ENCODE results near the gene SAMD15. TPM values are rescaled to one million over a fixed set of nuclear protein-coding genes. Genes with fewer than 3 reads are reported as not detected.

SAMD15 gene
- total and polyA plus RNA-seq, 7 experiments from 2014 or later: 0.27 to 0.46 (median 0.42) TPM; not detected in 4

- ChIA-PET POLR2A (no interaction called here), CTCF (no interaction called here)
- Histone ChIP-seq H3K36me3 (ENCODE audit: control insufficient read depth in 2 of 3, insufficient read depth in 3 of 3, low read length in 3 of 3) (peaks cover 3 to 64% (median 16%) of the 10 kb centered on the region in 3 experiments), H3K9me3 (ENCODE audit: control insufficient read depth in 2 of 3, low read length in 3 of 3) (no peaks in the 10 kb centered on the region), H3K4me3 (ENCODE audit: low read length) (no peak overlapping the region), H3K4me1 (ENCODE audit: control insufficient read depth in 2 of 2, insufficient read depth in 2 of 2, low read length in 2 of 2) (no peaks in the 10 kb centered on the region), H3K27me3 (ENCODE audit: control insufficient read depth in 2 of 2, insufficient read depth in 2 of 2, low read length in 2 of 2) (no peaks in the 10 kb centered on the region), H3K27ac (ENCODE audit: low read depth, low read length) (no peak overlapping the region)
- Mint-ChIP-seq H3K4me1 (no peaks in the 10 kb centered on the region), H3K36me3 (peaks cover 11 to 54% (median 38%) of the 10 kb centered on the region in 5 donors), H3K4me3 (no peak overlapping the region), H3K27me3 (no peaks in the 10 kb centered on the region), H3K27ac (no peak overlapping the region), H3K9me3 (no peaks in the 10 kb centered on the region)
- DNase-seq: no peak
- ATAC-seq: no peak
- intact Hi-C loops (cut with micrococcal nuclease): no loop called here
Observed at GRCh38 chr14:77436042-77436441, 58.9 kb downstream of the SAMD15 start.

GRCh38 chr14:77438596-77438995 lies 61.4 kb downstream of the SAMD15 start:
- no peak for DNase-seq
- ATAC-seq: no peak
- H3K9me3 ChIP-seq (ENCODE audit: control insufficient read depth in 2 of 3, low read length in 3 of 3): no peaks in the 10 kb centered on the region
- H3K4me3 ChIP-seq (ENCODE audit: low read length): no peak overlapping the region
- H3K4me1 ChIP-seq (ENCODE audit: control insufficient read depth in 2 of 2, insufficient read depth in 2 of 2, low read length in 2 of 2): no peaks in the 10 kb centered on the region
- no peaks in the 10 kb centered on the region for H3K27me3 ChIP-seq (ENCODE audit: control insufficient read depth in 2 of 2, insufficient read depth in 2 of 2, low read length in 2 of 2)
- POLR2A ChIA-PET: interaction anchor here (0.6 to 0.7 kb wide), 2 partner anchors 20 to 1452 kb away, joined by 3 read pairs; no protein-coding TSS in a partner anchor
- H3K4me1 Mint-ChIP-seq: no peaks in the 10 kb centered on the region
- peaks cover 8 to 63% (median 49%) of the 10 kb centered on the region in 5 donors for H3K36me3 Mint-ChIP-seq
- peaks cover 11 to 70% (median 22%) of the 10 kb centered on the region in 3 experiments for H3K36me3 ChIP-seq (ENCODE audit: control insufficient read depth in 2 of 3, insufficient read depth in 3 of 3, low read length in 3 of 3)
- no peaks in the 10 kb centered on the region for H3K27me3 Mint-ChIP-seq
- no peak overlapping the region for H3K4me3 Mint-ChIP-seq
- H3K9me3 Mint-ChIP-seq: no peaks in the 10 kb centered on the region
- CTCF ChIA-PET: interaction anchor here (0.6 kb wide), 1 partner anchor 49 kb away, joined by 4 read pairs; no protein-coding TSS in a partner anchor
- no peak overlapping the region for H3K27ac ChIP-seq (ENCODE audit: low read depth, low read length)
- intact Hi-C loops (cut with micrococcal nuclease): no loop called here
- H3K27ac Mint-ChIP-seq: no peak overlapping the region

- Mint-ChIP-seq H3K9me3 (no peaks in the 10 kb centered on the region), H3K4me1 (no peaks in the 10 kb centered on the region), H3K27ac (no peak overlapping the region), H3K27me3 (no peaks in the 10 kb centered on the region), H3K36me3 (peaks cover 8 to 60% (median 45%) of the 10 kb centered on the region in 5 donors), H3K4me3 (no peak overlapping the region)
- ATAC-seq (no peak), DNase-seq (no peak)
- Histone ChIP-seq H3K27me3 (ENCODE audit: control insufficient read depth in 2 of 2, insufficient read depth in 2 of 2, low read length in 2 of 2) (no peaks in the 10 kb centered on the region), H3K9me3 (ENCODE audit: control insufficient read depth in 2 of 3, low read length in 3 of 3) (no peaks in the 10 kb centered on the region), H3K27ac (ENCODE audit: low read depth, low read length) (no peak overlapping the region), H3K4me1 (ENCODE audit: control insufficient read depth in 2 of 2, insufficient read depth in 2 of 2, low read length in 2 of 2) (no peaks in the 10 kb centered on the region), H3K4me3 (ENCODE audit: low read length) (no peak overlapping the region), H3K36me3 (ENCODE audit: control insufficient read depth in 2 of 3, insufficient read depth in 3 of 3, low read length in 3 of 3) (peaks cover 11 to 67% (median 16%) of the 10 kb centered on the region in 3 experiments)
- ChIA-PET POLR2A (no interaction called here), CTCF (no interaction called here)
- intact Hi-C loops (cut with micrococcal nuclease): no loop called here
Observed at GRCh38 chr14:77439861-77440260, 62.7 kb downstream of the SAMD15 start.

Other genes with a start within 250 kb of the SAMD15 start
- not detected for gene ZDHHC22, start 235.6 kb upstream of the SAMD15 start, total RNA-seq
- not detected for gene ZDHHC22, start 235.6 kb upstream of the SAMD15 start, polyA plus RNA-seq
- gene TMEM63C, start 195.6 kb upstream of the SAMD15 start, total RNA-seq: 1 to 10 TPM in 2 of 5 experiments, under 1 TPM in 3; 0.46 to 4.9 (median 0.80) TPM
- gene TMEM63C, start 195.6 kb upstream of the SAMD15 start, polyA plus RNA-seq: not detected
- not detected for gene NGB, start 106.2 kb upstream of the SAMD15 start, total RNA-seq
- not detected for gene NGB, start 106.2 kb upstream of the SAMD15 start, polyA plus RNA-seq
- 10 to 100 TPM in 2 of 5 experiments, 1 to 10 TPM in 3; 6.9 to 15.3 (median 9.4) TPM for gene POMT2, start 56.5 kb upstream of the SAMD15 start, total RNA-seq
- gene POMT2, start 56.5 kb upstream of the SAMD15 start, polyA plus RNA-seq: under 1 TPM in 1 of 2 donors, not detected in 1; 0.39 TPM
- gene GSTZ1, start 56.3 kb upstream of the SAMD15 start, total RNA-seq: 10 to 100 TPM in 3 of 5 experiments, 1 to 10 TPM in 2; 7.1 to 13.4 (median 11.5) TPM
- gene GSTZ1, start 56.3 kb upstream of the SAMD15 start, polyA plus RNA-seq: 1 to 10 TPM; 5.6 to 9.5 TPM
- gene TMED8, start 285 bp upstream of the SAMD15 start, total RNA-seq: 10 to 100 TPM in 1 of 5 experiments, 1 to 10 TPM in 4; 5.5 to 18.6 (median 7.0) TPM
- 1 to 10 TPM; 2.4 to 3.1 TPM for gene TMED8, start 285 bp upstream of the SAMD15 start, polyA plus RNA-seq
- 1 to 10 TPM in 1 of 5 experiments, under 1 TPM in 4; 0.32 to 1.1 (median 0.56) TPM for gene NOXRED1, start 46.1 kb downstream of the SAMD15 start, total RNA-seq
- gene NOXRED1, start 46.1 kb downstream of the SAMD15 start, polyA plus RNA-seq: not detected
- gene VIPAS39, start 80.2 kb downstream of the SAMD15 start, total RNA-seq: 10 to 100 TPM; 12.1 to 21.2 (median 20.5) TPM
- 10 to 100 TPM; 10.5 to 11.7 TPM for gene VIPAS39, start 80.2 kb downstream of the SAMD15 start, polyA plus RNA-seq
- 100 to 1,000 TPM in 3 of 5 experiments, 10 to 100 TPM in 2; 51.6 to 176 (median 103) TPM for gene AHSA1, start 80.7 kb downstream of the SAMD15 start, total RNA-seq
- gene AHSA1, start 80.7 kb downstream of the SAMD15 start, polyA plus RNA-seq: 100 to 1,000 TPM; 142 to 175 TPM
- not detected for gene ISM2, start 121.4 kb downstream of the SAMD15 start, total RNA-seq
- not detected for gene ISM2, start 121.4 kb downstream of the SAMD15 start, polyA plus RNA-seq
- 10 to 100 TPM; 19.0 to 58.1 (median 25.7) TPM for gene SPTLC2, start 239.3 kb downstream of the SAMD15 start, total RNA-seq
- gene SPTLC2, start 239.3 kb downstream of the SAMD15 start, polyA plus RNA-seq: 10 to 100 TPM; 11.6 to 12.7 TPM